Medulla oblongata (tissue), 1 donor: Measurements from ENCODE around the gene TNFAIP2.
A peak's percentile ranks its signal among the peaks of the same experiment; 100 is the strongest.

Experiments used
- DNase-seq: peaks from one replicate; pipeline ENCODE4 v3.0.0-alpha.2; 2015; ENCODE audit errors: extremely low spot score

TNFAIP2 gene

GRCh38 chr14:103134405-103134804 lies 11.1 kb downstream of the TNFAIP2 start:
- DNase-seq = no peak

DNA sequence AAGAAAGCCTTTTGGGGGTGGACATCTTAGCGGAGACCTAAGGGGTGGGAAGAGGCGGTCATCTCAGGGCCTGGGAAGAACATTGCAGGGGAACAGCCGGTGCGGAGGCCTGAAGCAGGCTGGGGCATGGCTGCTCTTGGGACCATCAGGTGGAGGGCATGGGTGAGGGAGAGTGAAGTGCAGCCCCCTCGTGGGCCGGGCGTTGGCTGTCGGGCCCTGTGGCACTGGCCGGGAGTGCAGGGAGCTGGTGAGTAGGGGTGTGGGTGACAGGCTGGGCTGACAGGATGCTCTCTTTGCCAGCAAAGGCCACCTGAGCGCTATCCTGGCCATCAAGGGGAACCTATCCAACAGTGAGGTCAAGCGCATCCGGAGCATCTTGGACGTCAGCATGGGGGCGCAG lies 11.7 kb downstream of the TNFAIP2 start:
- no peak for DNase-seq

DNA sequence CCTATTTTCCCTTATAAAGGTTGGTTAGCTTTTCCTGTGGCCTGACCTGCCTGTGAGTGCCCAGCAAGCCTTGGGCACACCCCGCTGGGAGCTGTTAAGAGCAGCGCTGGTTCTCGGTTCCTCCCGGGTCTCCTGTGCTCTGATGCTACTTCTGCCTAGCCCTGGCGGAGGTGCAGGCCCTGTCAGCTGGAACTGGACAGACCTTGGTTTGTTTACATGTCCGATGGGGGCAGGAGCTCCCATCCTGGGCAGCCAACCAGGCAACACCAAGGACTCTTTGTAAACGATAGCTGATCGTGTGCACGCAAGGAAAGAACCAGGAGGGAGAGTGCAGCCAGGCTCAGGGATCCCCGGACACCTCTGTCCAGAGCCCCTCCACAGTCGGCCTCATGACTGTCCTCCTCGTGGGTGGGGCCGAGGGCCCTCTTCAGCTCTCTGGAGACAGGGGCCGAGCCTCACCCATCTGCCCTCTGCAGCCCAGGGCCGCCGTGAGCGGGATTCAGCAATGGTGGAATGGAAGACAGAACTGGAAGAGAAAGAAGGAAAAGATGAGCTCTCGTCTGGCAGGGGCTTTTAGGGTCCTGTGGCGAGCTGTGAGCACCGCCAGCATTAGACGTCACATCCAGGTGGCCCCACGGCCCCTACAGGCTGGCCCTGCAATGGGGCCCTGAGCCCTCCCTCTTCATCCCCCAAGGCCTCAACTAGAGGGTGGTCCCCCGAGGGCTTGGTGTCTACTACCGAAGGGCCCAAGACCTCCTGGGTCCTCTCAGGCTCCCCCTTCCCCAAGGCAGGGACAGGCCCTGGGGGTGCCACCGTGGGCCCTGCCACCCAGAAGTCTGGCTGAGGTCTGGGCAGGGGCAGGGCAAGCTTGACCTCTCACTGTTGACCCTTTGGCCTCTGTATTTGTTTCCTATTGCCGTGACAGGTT lies 12.3 kb downstream of the TNFAIP2 start:
- no peak for DNase-seq

DNA sequence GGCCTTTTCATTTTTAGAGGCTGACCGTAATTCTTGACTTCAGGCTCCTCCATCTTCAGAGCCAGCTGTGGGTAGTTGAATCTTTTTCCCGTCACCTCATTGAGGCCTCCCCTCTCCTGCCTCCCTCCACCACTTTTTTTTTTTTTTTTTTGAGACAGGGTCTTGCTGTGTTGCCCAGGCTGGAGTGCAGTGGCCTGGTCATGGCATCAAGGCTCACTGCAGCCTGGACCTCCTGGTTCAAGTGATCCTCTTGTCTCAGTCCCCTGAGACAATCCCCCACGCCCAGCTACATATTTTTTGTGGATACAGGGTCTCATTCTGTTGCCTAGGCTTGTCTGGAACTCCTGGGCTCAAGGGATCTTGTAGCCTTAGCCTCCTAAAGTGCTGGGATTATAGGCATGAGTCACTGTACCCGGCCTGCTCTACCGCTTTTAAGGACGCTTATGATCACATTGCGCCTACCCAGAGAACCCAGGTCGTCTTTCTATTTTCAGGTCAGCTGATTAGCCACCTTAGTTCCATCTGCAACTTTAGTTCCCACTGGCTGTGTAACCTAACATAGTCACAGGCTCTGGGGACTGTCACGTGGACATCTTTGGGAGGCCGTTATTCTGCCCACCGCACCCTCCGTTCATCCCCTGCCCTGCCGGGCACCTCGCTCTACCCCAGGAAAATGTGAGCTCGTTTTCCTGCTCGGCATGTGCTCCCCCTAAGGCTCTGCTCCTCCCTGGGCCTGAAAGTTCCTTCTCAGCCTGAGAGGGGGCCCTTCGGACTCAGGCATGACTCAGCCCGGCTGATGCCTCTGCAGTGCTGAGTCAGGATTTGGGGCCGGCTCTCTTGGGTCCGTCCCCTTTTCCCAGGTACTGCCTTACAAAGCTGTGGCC lies 13.4 kb downstream of the TNFAIP2 start:
- DNase-seq = no peak

DNA sequence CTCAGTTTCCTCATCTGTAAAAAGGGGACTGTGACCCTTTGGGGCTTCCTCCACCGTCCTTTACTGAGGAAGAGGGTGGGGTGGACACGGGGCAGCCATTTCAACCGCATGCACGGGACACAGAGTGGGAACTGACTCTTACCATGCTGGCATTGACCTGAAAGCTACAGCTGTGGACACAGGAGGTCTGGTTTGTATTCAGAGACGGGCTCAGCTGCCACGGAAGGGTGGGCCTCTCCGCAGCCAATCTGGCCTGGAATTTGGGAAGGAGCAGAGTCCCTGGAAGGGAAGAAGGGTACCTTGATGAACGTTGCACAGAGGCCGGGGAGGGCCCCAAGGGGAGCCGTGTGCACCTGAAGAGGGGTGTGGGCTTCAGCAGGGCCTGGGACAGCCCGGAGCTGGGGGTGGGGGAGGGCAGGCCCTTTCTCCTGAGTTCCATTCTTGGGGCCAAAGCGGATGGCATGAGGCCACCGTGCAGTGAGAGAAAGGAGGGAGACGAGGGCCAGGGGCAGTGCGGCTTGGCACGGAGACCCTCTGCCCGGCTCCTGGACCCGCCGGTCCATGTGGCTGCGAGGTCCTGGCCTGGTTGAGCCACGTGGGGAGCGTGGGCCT lies 14.5 kb downstream of the TNFAIP2 start:
- DNase-seq = no peak

DNA sequence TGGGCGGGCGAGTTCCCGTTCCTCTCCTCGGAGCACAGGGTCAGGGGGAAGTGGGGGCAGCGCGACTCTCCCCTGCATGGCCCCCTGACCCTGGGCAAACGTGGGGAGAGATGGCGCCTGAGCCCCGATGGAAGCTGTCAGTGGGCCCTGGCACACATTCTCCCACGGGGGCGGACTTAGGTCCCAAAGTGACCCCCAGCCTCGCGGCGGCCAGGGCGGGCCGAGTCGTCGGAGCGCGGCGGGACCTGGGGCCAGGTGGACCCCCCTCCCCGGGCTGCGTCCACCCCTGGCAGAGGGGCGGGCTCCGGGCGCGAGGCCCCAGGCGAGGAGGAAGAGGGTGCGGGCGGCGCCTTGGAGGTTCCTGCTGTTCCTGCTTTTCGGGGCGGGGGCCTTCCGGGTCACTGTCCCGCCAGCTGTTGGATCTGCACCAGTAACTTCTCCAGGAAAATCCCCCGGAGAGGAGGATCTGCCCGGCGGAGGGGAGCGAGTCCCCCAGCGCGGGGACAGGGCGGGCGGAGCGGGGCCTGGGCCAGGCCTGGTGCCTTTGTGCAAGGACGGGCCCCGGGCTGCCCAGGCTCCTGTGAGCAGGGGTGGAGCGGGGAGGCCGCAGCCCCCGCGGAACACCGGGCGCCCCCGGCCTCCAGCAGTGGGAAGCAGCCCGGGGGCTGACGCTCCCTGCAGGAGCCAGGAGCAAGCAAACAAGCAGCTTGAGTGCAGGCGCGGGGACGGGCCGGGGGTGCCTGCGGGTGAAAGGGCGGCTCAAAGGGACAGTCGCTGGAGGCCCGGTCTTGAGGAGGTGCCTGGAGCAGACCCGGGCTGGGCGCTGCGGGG lies 15.3 kb downstream of the TNFAIP2 start:
- DNase-seq = no peak

GRCh38 chr14:103139132-103140025 lies 16.1 kb downstream of the TNFAIP2 start:
- no peak for DNase-seq

GRCh38 chr14:103140316-103141109 lies 17.3 kb downstream of the TNFAIP2 start:
- no peak for DNase-seq

DNA sequence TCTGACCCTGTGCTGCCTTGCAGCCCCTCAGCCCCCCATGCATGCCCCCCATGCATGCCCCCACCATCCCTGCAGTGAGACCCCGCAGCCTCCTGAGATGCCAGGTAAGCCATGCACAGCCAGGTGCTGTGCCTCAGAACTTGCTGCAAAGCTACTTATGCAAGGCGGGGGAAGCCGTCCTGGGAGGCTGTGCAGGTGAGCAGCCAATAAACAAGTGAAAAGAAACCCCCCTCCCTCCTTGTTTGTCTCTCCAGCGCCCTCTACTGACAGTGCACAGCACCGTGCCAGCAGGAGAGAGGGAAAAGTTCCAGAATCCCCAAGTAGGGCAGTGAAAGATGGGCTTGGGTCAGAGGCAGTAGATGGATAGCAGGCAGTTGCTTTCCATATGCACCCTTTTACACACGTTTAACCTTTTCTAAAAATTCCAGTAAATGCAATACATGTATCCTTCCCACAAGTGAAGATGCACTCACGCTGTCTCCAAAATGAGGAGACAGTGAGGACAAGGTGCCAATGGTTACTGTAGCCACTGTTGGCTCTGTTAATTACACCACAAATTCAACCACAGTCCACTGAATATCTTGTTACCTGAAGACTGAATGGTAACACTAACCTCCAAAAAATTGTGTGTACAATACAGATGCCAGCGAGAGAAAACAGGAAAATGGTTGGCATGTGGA lies 18.0 kb downstream of the TNFAIP2 start:
- DNase-seq = peak; percentile 43

- no peak for DNase-seq
These were observed 18.8 kb downstream of the TNFAIP2 start for GRCh38 chr14:103142026-103142425.

GRCh38 chr14:103142721-103143302 lies 19.6 kb downstream of the TNFAIP2 start:
- DNase-seq = no peak

DNA sequence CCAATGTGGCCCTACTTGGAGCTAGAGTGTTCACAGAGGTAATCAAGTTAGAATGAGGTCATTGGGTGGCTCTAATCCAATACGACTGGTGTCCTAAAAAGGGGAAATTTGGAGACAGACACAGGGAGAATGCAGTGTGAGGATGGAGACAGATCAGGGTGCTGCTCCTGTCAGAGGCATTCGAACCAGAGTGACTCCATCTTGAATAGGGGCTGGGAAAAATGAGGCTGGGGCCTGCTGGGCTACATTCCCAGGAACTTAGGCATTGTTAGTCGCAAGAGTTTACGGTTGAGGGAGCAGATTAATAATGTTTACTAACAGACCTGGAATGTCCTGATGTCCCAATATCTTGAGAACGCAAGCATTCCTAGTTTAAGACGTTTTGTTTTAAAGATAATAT lies 20.2 kb downstream of the TNFAIP2 start:
- no peak for DNase-seq

GRCh38 chr14:103144085-103144484 lies 20.8 kb downstream of the TNFAIP2 start:
- DNase-seq = no peak

GRCh38 chr14:103146141-103146709 lies 23.0 kb downstream of the TNFAIP2 start:
- no peak for DNase-seq

GRCh38 chr14:103149351-103150237 lies 26.3 kb downstream of the TNFAIP2 start:
- no peak for DNase-seq

- peak; percentile 72 for DNase-seq
These were observed 28.1 kb downstream of the TNFAIP2 start for GRCh38 chr14:103151270-103151945.
